Heart left ventricle (tissue), 13 donors: ENCODE measurements around the gene TBC1D22B.

ENCODE experiments used
- POLR2A ChIP-seq, 2 donors: fragments of 450-650 bp; IDR thresholded peaks; one replicate each; pipeline ENCODE4 v1.6.1; 2017; ENCODE audit warnings: antibody characterized with exemption in 2 of 2, mild to moderate bottlenecking in 2 of 2, moderate library complexity in 2 of 2
- TF ChIP-seq, protein P1 (sequence below), 12 donors: fragments of 200-600 bp; sonication (generic) in 4 of 12; IDR thresholded peaks; one replicate each; pipeline versions ENCODE4 v1.5.0 to v1.8.0; 2018 to 2022; ENCODE audit warnings: antibody characterized with exemption in 12 of 12, mild to moderate bottlenecking in 5 of 12
- donor health status: ischemic (EF 13 %, LVEDD 7.1; RV severe dilation, severe dysfunction).
- donor health status: DM: no; HTN: yes; CAD: no.
- donor health status: DM: no; HTN: no; CAD: no.
- donor health status: ischemic (EF 25% LVEDD 6.9; RV normal size, moderate dysfunction).
- donor health status: ischemic (EF 25% LVEDD 5.7; RV mildly dilated, moderate dysfunction).
- donor health status: ischemic (EF 35%, LVEDD 5.7; RV mildly dilated, moderate dysfunction).
- donor health status: nonischemic (EF 11% LVEDD 7.7; RV severe dilation, severe dysfunction).
- donor health status: DM: yes; HTN: yes; CAD: no.
- donor health status: PGD.
- donor health status: ischemic (EF 29% LVEDD 5.4; RV normal size, mild dysfunction).
- donor health status: nonischemic (EF 23%, LVEDD 6.1; RV moderate dilation, normal function).

DNA sequence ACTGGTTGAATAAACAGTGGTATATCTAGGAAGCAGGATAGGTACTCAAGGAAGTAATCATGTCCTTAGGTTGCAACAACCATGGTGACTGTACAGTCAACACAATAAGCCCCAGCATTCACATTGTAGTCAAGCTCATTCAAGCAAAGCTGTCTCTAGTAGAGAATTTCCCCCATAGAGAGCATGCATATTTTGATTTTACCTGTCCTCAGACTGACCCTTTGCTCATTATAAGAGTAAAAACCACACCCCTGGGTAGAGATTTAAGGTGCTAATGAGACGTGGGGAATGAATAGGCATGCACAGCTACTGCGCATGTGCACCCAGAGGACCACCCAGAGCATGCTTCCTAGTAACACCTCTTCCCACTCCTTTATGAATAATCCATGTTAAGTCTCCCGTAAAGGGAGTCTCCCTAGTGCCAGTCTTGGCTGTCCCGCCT is 90.1 kb downstream of the TBC1D22B start:
- no peak for TF ChIP-seq POLR2A (IDR thresholded peaks at IDR 0.05)
- TF ChIP-seq, protein P1, sequence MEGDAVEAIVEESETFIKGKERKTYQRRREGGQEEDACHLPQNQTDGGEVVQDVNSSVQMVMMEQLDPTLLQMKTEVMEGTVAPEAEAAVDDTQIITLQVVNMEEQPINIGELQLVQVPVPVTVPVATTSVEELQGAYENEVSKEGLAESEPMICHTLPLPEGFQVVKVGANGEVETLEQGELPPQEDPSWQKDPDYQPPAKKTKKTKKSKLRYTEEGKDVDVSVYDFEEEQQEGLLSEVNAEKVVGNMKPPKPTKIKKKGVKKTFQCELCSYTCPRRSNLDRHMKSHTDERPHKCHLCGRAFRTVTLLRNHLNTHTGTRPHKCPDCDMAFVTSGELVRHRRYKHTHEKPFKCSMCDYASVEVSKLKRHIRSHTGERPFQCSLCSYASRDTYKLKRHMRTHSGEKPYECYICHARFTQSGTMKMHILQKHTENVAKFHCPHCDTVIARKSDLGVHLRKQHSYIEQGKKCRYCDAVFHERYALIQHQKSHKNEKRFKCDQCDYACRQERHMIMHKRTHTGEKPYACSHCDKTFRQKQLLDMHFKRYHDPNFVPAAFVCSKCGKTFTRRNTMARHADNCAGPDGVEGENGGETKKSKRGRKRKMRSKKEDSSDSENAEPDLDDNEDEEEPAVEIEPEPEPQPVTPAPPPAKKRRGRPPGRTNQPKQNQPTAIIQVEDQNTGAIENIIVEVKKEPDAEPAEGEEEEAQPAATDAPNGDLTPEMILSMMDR (IDR thresholded peaks at IDR 0.05): no peak
